Measurements from ENCODE around the gene SEC23B. TPM values are rescaled to one million over a fixed set of nuclear protein-coding genes. Genes with fewer than 3 reads are reported as not detected.
A peak's percentile ranks its signal among the peaks of the same experiment; 100 is the strongest.

The SEC23B gene
- total and polyA plus RNA-seq, 2 of the 13 experiments (the other 11 are each of a cell fraction or from before 2014, with no cell fraction given), result 114 to 120 TPM

- TF ChIP-seq CREBL2 (CRISPR knock-in tag; IDR thresholded peaks at IDR 0.05; ENCODE audit: borderline replicate concordance) (no peak), EZH2 (conservative IDR thresholded peaks at IDR 0.05; ENCODE audit: low read depth, low read length) (no peak), ZBTB49 (CRISPR knock-in tag; IDR thresholded peaks at IDR 0.05; ENCODE audit: borderline replicate concordance) (peak; percentile 57), HINFP (CRISPR knock-in tag; IDR thresholded peaks at IDR 0.05; ENCODE audit: low read depth) (no peak; the same call in 1 of the 2 replicates), POLR2AphosphoS5 (IDR thresholded peaks at IDR 0.05; ENCODE audit: low read depth, low read length) (peak; percentile 82), PHF21A (CRISPR knock-in tag; IDR thresholded peaks at IDR 0.05) (peak; percentile 93), ZNF672 (CRISPR knock-in tag; IDR thresholded peaks at IDR 0.05) (no peak), RXRA (CRISPR knock-in tag; IDR thresholded peaks at IDR 0.05) (peak; percentile 74), ZFY (CRISPR knock-in tag; IDR thresholded peaks at IDR 0.05) (peak; percentile 92), KLF6 (CRISPR knock-in tag; IDR thresholded peaks at IDR 0.05) (peak; percentile 87; the same call in 1 of the 2 replicates), PCBP2 (optimal IDR thresholded peaks at IDR 0.05; ENCODE audit: low read depth, low read length, poor library complexity, severe bottlenecking) (no peak), ZNF562 (CRISPR knock-in tag; IDR thresholded peaks at IDR 0.05; ENCODE audit: borderline replicate concordance) (no peak), ZNF589 (CRISPR knock-in tag; conservative IDR thresholded peaks at IDR 0.05) (no peak), ZNF670 (CRISPR knock-in tag; IDR thresholded peaks at IDR 0.05; ENCODE audit: borderline replicate concordance) (peak; percentile 54), FOXK2 (IDR thresholded peaks at IDR 0.05) (0 out of 2 replicates have a peak, but pooled peaks have one; percentile 26), SMAD1 (CRISPR knock-in tag; IDR thresholded peaks at IDR 0.05; ENCODE audit: borderline replicate concordance, low read depth) (no peak), ATF7 (IDR thresholded peaks at IDR 0.05) (no peak), ATF7 (CRISPR knock-in tag; IDR thresholded peaks at IDR 0.05) (no peak), ZNF761 (CRISPR knock-in tag; conservative IDR thresholded peaks at IDR 0.05) (peak; percentile 86; the same call in 1 of the 2 replicates), NR2F6 (IDR thresholded peaks at IDR 0.05) (no peak), NR2F6 (CRISPR knock-in tag; IDR thresholded peaks at IDR 0.05) (peak; percentile 33; the same call in 1 of the 2 replicates), HIVEP1 (CRISPR knock-in tag; IDR thresholded peaks at IDR 0.05) (no peak; the same call in 1 of the 2 replicates), TBL1XR1 (IDR thresholded peaks at IDR 0.05; ENCODE audit: borderline replicate concordance, low read length, partially characterized antibody) (peak; percentile 49), TSC22D2 (CRISPR knock-in tag; IDR thresholded peaks at IDR 0.05; ENCODE audit: borderline replicate concordance) (peak; percentile 30; the same call in 1 of the 2 replicates), SMYD3 (CRISPR knock-in tag; IDR thresholded peaks at IDR 0.05) (no peak), RELA (CRISPR knock-in tag; IDR thresholded peaks at IDR 0.05) (peak; percentile 84), PRMT3 (CRISPR knock-in tag; IDR thresholded peaks at IDR 0.05; ENCODE audit: borderline replicate concordance, low read depth) (no peak)
- TF ChIP-seq, protein P1, sequence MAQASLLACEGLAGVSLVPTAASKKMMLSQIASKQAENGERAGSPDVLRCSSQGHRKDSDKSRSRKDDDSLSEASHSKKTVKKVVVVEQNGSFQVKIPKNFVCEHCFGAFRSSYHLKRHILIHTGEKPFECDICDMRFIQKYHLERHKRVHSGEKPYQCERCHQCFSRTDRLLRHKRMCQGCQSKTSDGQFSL (CRISPR knock-in tag; IDR thresholded peaks at IDR 0.05), result 0 out of 2 replicates have a peak, but pooled peaks have one; percentile 33
These were observed 40.6 kb upstream of the SEC23B start, which contains the start of the genes DZANK1 and POLR3F (continued) for GRCh38 chr20:18466894-18467730.
